Measurements from ENCODE around the gene TCF23.

- no peak for TF ChIP-seq CTCF (conservative IDR thresholded peaks at IDR 0.05; ENCODE audit: low read depth, low read length)
- no peak for TF ChIP-seq EZH2phosphoT487 (IDR thresholded peaks at IDR 0.05; ENCODE audit: borderline replicate concordance, low read length)
- TF ChIP-seq EZH2 (IDR thresholded peaks at IDR 0.05; ENCODE audit: low read length, unreplicated experiment), result no peak
Observed at GRCh38 chr2:27171351-27171848, 22.6 kb downstream of the TCF23 start.

Data from PC-3 (cell line).